Activated T-helper 1 cell treated with Interleukin-2 at 50 U/mL for 16 hours (primary cell): ENCODE data around the gene DCAF8L1.
"Not testable (repeated sequence)": the region's sequence is repeated elsewhere in the genome, so short reads cannot be mapped to it uniquely, and the experiment has no call there.

ENCODE experiments used
- DNase-seq: peaks from one replicate; pipeline ENCODE4 v3.0.0-alpha.2; 2020; ENCODE audit warnings: low read depth

Gene DCAF8L1

DNA sequence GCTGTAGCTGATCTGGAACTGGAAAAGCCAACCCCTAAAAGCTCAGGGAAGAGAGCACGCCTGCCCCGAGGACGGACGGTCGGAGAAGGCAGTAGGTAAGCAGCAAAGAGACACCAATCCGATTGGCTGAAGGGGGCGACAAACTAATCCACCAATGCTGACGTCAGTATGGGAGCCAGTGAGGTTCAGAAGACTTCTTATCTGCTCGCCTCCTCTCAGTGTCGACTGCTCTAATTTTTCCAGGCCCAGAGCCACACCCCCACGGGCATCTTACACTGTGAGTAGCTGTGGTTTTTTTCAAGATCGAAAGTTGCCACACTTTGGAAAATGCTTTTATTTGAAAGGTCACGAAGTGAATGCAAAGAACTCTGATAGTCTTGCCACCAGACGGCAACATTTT is at the start of gene DCAF8L1:
TSS of gene DCAF8L1 (minus strand) at position 101 of the 400 bp plus-strand sequence. CDS start 115 bp downstream, outside the sequence.
- DNase-seq = no peak

DNA sequence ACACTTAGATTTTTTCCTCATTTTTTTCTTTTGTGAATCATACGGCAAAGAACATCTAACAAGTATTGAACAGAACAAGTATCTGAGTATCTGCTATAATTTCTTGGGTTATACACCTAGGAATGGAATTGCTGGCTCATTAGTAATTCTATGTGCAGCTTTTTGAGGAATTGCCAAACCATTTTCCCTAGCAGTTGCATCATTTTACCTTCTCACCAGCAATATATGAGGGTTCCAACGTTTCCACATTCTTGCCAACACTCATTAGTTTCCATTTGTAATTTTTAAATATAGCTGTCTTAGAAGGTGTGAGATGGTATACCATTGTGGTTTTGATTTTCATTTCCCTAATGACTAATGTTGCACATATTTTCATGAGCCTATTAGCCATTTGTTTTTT is 41.1 kb upstream of the DCAF8L1 start:
- no peak for DNase-seq

DNA sequence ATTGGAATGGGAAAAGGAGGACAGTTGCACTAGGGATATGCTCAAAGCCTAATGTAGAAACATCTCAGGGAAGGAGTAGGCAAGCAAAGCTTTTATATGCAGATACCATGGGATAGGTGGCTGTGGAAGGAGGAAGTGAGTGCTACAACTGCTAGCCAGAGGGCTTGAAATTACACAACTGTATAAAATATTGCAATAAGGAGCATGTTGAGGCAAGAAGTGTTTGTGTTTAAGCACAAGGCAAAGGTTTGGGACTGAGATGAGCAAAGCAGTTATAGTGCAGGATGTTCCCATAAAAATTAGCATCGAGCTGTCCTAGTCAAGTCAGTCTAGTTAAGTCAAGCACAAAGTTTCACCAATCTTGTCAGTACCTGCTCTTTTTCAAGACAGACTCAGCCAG is 35.6 kb upstream of the DCAF8L1 start:
- DNase-seq = no peak

DNA sequence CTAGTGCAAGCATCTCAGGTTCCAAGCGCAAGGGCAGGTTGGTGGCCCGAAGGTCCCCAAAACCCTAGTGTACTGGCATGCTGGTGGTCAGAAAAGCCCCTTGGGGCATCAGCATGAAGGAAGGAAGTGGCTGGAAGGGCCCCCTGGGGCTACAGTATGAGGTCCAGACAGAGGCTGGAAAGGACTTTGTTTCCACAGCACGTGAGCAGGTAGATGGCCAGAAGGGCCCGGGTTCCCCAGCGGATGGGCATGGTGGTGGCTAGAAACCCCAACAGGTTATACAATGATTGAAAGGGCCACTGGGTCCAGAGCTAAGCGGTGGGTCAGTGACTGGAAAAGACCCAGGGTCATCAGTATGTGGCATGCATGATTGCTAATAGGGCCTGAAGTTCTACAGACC is 34.7 kb upstream of the DCAF8L1 start:
- DNase-seq = no peak

DNA sequence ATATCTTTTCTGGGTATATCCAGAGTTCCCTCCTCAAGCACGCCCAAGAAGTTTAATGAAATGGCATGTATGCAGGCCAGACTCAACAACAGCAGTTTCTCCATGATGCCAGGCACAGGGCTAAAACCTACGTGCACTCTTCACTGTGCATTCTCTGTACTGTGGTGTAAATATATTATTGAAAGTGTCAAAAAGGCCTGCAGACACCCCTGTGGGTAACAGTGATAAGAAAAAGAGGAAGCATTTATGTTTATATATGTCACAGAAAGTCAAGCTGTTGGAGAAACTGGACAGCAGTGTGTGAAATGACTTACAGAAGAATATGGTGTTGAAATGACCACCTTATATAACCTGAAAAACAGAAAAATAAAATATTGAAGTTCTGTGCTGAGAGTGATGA is 29.6 kb upstream of the DCAF8L1 start:
- no peak for DNase-seq

DNA sequence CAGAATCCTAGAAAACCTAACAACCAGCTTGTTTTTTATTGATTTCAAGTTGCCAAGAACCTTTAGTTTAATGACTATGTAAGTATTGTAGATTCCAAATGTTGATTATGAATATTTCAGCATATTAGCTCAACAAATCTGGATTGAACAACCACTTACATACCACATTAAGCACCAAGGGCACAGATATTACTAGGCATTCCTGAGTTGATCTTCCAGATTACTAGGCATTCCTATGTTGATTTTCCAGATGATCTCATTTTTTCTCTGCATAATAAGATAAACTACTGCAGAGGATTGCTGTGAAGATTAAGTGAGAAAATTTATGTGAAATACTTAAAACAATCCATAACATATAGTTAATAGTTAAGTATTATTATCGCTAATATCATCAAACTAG is 17.4 kb upstream of the DCAF8L1 start:
- DNase-seq = no peak

DNA sequence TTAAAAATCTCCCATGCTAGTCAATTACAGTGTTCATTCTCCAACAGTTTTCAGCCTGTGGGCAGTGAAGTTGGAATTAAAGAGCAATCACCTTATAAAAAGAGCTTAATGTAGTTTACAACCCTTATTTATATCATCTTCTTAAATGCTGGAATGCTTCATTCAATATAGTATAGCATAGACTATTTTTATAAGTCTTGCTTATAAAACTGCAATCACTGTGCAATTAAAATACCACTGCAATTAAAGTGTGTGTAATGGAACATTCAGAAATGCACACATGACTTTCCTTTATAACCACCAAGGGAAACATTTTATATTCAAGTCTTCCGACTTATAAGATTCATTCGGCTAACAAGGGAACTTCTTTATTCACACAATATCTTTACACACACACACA is 16.4 kb upstream of the DCAF8L1 start:
- DNase-seq = no peak

DNA sequence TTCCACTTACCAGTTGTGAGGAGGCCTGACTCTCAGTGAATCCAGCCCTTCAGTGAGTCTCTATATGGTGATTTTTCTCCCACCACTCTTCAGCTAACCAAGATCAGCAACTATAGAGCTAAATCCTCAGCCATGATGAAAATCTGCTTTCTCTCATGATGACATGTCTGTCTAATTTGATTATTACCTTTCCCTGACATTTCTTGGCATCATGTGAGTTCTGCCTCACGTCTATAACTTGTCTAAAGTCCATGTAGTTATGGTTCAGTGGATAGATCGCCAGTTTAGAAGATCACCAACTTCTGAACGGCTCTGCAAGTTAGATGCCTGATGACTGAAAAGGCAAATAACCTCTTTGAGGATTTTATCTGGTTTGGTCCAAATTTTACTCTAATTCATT is 14.9 kb upstream of the DCAF8L1 start:
- no peak for DNase-seq

DNA sequence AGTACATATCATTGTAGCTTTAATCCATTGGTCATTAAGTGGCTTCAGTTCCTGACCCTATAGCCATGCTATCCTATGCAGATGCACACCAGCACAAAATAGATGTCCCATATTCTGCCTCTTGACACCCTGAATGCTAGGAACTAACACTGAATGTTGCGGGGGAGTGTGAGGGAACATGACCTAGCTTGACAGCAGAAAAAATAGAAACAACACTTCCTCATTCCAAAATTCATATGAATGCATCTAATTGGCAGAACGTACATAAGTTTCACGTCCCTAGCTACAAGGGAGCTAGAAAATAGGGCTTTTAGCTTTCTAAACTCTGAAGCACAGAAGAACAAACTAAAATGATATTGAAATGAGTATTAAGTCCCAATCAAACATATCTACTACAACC is 14.4 kb upstream of the DCAF8L1 start:
- no peak for DNase-seq

DNA sequence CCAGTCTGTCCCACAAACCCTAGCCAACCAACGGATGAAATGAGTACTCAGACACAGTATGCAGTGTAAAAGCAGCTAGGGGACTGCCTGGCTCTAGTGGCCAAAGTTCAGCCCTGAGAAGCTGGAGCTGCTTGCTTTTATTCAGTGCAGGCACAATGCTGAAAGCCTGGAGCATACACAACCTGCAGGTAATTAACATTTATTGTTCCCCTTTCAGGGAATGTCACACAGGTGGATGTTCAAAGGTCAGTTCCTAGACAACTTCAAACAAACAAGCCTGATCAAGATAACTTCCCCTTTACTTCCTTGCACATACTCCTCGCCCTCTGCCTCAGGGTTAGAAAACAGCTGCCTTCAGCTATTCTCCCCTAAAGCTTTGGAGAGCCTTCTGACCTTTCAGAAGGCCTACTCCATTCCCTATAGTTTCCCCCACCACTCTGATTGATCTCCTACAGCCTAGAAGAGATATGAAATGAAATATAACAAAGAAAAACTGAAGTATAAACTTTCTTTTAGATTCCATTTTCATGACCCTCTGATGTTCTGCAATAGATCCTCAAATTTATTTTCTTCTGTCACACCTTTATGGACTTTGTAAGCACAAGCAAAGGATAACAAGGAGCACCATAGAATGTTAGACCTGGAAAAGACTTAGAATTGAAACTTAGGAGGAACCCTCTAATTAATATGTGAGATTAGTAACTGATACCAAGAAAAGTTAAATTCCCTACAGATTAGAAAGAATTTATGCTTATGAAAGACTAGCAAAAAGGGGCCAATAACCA is 6.8 kb upstream of the DCAF8L1 start:
- DNase-seq = no peak

DNA sequence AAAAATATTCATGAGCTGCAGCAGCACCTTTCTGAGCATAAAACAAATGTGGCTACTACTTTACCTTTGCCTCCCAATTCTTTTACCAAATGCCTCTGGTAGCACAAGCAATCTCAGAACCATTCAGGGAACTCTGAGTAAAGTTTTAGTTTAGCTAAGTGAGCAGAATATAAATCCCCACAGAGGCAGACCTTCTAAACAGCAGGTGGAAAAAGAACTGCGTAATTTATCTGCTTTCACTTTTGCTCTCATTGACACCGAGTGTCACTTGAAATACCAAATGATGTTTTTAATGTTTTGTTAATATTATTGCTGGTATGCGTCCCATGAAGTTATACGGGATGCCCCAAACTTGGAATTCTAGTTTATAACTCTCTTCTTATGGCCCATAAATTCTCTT is 4.3 kb downstream of the DCAF8L1 start:
- DNase-seq = not testable (repeated sequence)

DNA sequence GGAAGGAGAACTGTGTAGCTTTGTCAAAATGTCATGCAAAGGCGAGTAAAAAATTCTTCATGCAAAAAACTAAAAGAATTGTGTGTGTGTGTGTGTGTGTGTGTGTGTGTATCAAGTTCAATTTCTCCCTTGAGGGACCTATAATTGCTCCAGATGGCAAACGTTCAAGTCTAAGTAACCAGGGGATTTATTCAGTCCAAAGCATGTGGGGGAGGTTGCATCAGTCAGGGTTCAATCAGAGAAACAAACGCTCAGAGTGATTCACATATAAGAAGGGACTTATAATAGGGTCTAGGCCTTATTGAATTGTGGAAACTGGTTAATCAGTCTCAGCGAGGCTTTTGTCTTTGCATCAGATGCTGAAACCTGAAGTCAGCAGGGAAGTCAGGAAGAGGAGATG is 5.0 kb downstream of the DCAF8L1 start:
- DNase-seq = no peak

DNA sequence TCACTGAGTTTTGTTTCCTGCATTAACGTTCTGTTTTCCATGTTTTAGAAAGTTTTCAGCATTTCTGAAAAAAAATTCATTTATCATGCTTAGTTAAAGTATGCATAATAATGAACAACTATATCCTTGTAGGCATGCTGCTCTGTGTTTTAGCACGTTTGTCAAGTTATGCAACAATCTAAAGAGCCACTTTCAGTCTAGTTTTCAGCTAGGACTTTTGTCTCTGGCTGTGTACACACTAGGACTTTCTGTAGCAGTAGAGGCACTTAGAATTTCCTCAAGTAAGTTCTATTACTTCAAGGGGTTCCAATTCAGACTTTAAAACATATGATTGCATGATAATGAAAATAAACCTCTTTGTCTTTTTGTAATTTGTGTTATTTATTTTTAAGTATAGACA is 12.4 kb downstream of the DCAF8L1 start:
- DNase-seq = no peak

DNA sequence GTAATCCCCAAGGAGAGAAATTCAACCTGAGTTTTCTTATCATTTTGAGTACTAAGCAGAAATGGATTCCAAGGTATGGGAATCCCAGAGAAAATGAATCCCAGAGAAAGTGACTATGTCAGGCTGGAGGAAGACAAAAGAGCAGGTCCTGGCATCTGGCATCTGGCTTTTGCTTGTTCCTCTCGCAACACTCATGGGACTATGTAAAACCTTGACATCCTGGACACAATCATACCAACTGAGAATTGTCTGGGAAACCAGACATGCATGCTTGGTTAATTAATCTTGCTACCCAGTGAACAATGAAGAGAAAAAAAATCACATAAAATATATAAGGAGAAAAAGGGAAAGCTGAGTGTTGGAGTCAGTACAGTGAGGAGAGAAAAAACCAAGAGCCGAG is 12.9 kb downstream of the DCAF8L1 start:
- no peak for DNase-seq

DNA sequence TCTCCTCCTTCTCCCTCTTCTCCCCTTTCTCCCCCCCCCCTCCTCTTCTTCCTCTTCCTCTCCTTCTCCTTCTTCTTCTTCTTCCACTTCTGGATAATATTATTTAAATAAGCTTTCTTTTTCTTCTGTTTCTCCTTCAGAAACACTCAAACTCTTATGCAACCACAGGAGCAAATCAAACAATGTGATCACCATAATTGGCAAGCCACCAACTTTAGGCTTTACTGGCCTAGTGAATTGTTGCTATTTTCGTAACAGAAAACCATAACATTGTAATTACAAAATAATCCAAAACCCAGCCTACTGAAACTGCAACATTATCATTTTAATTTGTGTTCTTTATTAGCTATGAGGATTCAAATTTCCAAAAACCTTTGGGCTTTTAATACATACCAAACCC is 14.3 kb downstream of the DCAF8L1 start:
- no peak for DNase-seq

DNA sequence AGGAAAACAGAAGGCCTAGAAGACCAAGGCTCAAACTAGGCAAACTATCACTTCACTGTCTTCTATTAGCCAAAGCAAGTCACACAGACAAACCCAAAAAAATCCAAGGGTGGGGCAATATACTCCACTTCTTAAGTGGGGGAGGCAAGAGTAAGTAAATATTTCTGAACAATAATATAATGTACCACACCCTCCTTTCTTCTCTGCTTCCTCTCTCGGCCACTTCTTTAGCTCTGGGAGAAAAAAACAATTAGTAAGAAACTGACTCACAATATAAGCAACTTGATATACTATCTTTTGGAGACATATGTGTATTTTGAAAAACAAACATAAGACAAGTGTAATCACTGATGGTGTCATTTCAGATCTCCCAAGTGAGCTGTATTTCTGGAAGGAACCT is 14.8 kb downstream of the DCAF8L1 start:
- no peak for DNase-seq

DNA sequence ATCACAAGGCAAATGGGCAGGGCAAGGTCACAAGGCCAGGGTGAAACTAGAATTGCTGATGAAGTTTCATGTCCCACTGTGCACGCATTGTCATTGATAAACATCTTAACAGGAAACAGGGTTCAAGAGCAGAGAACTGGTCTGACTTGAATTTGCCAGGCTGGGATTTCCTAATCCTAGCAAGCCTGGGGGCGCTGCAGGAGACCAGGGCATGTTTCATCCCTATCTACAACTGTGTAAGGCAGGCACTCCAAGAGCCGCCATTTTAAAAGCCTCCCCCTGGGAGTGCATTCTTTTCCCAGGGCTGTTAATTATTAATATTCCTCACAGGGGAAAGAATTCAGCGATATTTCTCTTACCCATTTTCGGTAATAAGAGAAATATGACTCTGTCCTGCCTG is 15.9 kb downstream of the DCAF8L1 start:
- DNase-seq = not testable (repeated sequence)

DNA sequence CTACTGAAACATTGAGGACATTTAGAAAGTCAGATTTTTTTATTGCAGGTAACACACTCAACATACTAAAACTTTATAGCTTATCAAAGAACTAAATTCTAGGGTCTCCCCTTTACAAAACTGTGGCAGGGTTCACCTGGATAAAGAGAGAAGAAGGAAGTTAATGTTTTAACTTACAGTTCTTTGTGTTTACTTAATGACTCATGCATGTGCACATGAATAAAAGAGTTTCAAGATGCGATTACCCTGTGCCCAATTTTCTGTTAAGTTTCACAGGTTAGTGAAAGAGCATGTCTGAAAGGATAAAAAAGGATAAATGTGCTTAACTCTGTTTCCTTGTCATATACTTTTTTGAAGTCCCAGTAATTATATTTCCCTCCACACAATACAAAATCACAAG is 16.8 kb downstream of the DCAF8L1 start:
- no peak for DNase-seq

DNA sequence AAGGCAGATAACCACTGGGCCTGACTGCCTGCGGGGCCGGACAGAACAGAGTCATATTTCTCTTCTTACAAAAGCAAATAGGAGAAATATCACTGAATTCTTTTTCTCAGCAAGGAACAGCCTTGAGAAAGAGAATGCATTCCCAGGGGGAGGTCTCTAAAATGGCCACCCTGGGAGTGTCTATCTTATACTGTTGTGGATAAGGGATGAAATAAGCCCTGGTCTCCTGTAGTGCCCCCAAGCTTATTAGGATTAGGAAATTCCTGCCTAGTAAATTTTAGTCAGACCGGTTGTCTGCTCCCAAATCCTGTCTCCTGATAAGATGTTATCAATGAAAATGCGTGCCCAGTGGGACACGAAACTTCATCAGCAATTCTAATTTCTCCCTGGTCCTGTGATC is 20.8 kb downstream of the DCAF8L1 start:
- DNase-seq = not testable (repeated sequence)

DNA sequence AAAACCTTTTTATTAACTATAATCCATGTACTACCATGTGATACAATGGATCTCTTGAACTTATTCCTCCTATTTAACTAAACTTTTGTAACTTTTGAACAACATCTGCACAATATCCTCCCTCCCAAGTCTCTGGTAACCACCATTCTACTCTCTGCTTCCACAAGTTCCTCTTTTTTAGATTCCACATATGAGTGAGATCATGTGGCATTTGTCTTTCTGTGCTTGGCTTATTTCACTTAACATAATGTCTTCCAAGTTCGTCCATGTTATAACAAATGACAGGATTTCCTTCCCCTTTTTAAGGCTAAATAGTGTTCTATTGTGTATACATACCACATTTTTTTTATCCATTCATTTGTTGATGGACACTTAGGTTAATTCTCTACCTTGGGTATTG is 28.1 kb downstream of the DCAF8L1 start:
- no peak for DNase-seq

DNA sequence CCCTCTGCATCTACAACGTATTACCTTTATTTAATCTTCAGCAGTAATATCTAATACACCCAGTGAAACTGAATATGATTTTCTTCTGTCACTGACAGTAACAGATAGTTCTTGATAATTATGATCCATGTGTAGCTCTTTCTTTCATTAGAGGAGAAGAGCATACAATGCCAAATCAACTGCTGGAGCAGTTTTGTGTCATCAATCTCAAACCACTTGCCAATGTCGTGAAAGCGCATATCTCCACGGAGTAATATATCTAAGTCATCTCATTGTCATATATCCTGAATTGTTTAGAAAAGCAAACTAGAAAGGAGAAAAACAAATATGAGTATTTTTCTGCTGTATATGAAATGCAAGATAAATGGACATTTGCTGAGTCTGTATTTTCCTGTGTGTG is 47.9 kb downstream of the DCAF8L1 start:
- DNase-seq = no peak
